HL-60 (cell line): Measurements from ENCODE around the gene C1orf226.

ENCODE experiments used
- CTCF ChIP-seq: IDR thresholded peaks from one replicate; pipeline ENCODE4 v1.5.1; 2011; ENCODE audit warnings: low read length, control low read depth, inconsistent platforms; ENCODE audit not compliant: insufficient read depth
- GABPA ChIP-seq: IDR thresholded peaks from 2 replicates; pipeline ENCODE4 v1.6.1; 2012; ENCODE audit warnings: low read depth
- POLR2AphosphoS5 ChIP-seq: IDR thresholded peaks from 2 replicates; pipeline ENCODE4 v1.6.1; 2012; ENCODE audit warnings: low read depth
- SPI1 ChIP-seq: IDR thresholded peaks from 2 replicates; pipeline ENCODE4 v1.6.1; 2012; ENCODE audit warnings: low read depth, mild to moderate bottlenecking, borderline replicate concordance
- TF ChIP-seq, protein P1 (sequence below): IDR thresholded peaks from 2 replicates; pipeline ENCODE4 v1.6.1; 2012; ENCODE audit warnings: low read depth; ENCODE audit not compliant: insufficient replicate concordance

DNA sequence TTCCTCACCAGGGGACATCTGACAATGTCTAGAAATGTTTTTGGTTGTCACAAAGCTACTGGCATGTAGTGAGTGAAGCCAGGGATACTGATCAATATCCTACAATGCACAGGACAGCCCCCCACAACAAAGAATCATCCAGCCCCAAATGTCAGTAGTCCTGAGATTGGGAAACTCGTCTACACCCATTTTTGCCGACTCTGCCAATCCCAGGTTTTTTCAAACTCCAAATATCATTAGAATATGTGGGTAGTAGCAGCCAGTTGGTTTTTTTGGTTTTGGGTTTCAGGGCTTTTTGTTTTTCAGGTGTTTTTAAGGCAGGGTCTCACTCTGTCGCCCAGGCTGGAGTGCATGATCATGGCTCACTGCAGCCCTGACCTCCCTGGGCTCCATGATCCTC lies 10.8 kb upstream of the C1orf226 start:
- TF ChIP-seq POLR2AphosphoS5 (no peak), CTCF (no peak), GABPA (no peak), SPI1 (no peak)
- TF ChIP-seq, protein P1, sequence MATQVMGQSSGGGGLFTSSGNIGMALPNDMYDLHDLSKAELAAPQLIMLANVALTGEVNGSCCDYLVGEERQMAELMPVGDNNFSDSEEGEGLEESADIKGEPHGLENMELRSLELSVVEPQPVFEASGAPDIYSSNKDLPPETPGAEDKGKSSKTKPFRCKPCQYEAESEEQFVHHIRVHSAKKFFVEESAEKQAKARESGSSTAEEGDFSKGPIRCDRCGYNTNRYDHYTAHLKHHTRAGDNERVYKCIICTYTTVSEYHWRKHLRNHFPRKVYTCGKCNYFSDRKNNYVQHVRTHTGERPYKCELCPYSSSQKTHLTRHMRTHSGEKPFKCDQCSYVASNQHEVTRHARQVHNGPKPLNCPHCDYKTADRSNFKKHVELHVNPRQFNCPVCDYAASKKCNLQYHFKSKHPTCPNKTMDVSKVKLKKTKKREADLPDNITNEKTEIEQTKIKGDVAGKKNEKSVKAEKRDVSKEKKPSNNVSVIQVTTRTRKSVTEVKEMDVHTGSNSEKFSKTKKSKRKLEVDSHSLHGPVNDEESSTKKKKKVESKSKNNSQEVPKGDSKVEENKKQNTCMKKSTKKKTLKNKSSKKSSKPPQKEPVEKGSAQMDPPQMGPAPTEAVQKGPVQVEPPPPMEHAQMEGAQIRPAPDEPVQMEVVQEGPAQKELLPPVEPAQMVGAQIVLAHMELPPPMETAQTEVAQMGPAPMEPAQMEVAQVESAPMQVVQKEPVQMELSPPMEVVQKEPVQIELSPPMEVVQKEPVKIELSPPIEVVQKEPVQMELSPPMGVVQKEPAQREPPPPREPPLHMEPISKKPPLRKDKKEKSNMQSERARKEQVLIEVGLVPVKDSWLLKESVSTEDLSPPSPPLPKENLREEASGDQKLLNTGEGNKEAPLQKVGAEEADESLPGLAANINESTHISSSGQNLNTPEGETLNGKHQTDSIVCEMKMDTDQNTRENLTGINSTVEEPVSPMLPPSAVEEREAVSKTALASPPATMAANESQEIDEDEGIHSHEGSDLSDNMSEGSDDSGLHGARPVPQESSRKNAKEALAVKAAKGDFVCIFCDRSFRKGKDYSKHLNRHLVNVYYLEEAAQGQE = no peak
